GM19035 (cell line): ENCODE results near the gene LILRA6.
"Not testable (repeated sequence)": the region's sequence is repeated elsewhere in the genome, so short reads cannot be mapped to it uniquely, and the experiment has no call there.

Experiments used
- ATAC-seq: cut with Tn5 transposase; IDR thresholded peaks from one replicate; pipeline ENCODE4 v1.9.1; 2021; ENCODE audit not compliant: unreplicated experiment

Gene LILRA6

DNA sequence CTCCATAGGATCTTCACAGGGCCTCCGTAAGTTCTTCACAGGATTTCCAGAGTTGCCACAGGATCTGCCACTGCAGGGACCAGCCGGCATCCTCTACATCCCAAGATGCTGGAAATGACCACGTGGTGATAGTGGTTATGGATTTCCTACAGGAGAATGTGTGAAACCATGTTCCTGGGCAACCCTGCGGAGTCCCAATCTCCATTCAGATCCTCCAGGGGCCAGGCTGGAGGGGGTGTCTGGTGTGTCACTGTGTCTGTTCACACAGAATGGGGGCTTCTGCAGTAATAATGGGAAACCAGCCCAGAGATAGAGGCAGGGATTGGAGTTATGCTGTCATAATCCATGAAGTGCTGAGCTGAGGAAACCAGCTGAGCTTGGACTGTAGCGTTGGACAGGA, 8.6 kb downstream of the LILRA6 start:
- ATAC-seq = no peak

- ATAC-seq = peak; percentile 59
These were observed 11.3 kb downstream of the LILRA6 start for GRCh38 chr19:54231077-54231931.

- ATAC-seq = no peak
These were observed 12.6 kb downstream of the LILRA6 start for GRCh38 chr19:54230031-54230430.

GRCh38 chr19:54229146-54229545, 13.4 kb downstream of the LILRA6 start:
- ATAC-seq = no peak

GRCh38 chr19:54224619-54225018, 18.0 kb downstream of the LILRA6 start:
- not testable (repeated sequence) for ATAC-seq

DNA sequence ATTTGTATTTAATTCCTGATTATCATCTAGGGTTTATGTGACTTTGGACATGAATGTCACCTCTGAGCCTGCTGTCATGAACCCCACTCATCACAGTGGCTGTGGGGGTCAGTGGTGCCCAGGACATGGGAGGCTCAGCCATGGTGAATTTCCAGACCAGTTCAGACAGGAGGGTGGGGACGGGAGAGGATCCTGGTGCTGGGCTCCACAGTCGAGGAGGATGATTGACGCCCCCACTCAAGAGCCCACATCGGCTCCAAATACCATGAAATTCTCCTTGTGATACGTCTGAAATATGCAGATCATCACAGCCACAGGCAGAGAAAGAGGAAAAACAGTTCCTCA, 18.7 kb downstream of the LILRA6 start:
- ATAC-seq = not testable (repeated sequence)

GRCh38 chr19:54223277-54223936, 19.2 kb downstream of the LILRA6 start:
- not testable (repeated sequence) for ATAC-seq

DNA sequence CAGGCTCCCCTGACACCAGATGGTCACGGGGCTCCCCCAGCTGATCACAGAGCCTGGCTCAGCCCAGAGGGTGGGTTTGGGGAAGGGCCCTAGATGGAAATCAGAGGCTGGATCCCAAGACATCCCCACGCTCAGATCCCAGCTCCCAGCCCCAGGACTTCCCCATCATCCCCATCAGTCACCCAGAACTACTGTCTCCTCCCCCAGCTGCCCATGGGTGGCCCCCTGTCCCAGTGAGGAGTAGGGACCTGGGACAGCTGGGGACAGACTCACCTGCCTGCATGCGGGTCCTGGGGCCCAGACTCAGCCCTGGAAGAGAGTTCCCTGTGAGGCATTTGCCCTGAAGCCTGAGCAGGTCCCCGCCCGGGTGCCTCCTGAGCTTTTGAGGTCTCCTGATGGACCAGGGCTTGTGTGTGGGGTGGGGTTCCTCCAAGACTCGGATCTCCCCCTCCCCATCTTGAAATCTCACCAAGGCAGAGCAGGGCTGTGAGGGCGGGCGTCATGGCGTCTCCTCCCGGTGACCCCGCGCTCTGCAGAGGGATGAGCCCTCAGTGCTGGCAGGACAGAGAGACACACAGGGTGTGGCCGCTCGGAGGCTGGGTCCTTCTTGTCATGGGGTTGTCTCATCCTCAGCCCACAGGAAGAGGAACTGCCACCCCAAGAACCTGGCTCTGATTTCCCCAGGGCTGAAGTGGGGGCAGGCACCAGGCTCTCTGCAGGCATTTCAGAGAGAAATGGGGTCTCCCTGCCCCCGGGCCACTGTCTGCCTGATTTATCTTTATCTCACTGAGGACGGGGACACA, 19.9 kb downstream of the LILRA6 start, which contains the start of gene LILRB3:
Gene LILRB3, minus strand, starts transcription at position 534 of the 803 bp plus-strand sequence. Its CDS starts 31 bp downstream, at position 503.
- ATAC-seq = not testable (repeated sequence)

DNA sequence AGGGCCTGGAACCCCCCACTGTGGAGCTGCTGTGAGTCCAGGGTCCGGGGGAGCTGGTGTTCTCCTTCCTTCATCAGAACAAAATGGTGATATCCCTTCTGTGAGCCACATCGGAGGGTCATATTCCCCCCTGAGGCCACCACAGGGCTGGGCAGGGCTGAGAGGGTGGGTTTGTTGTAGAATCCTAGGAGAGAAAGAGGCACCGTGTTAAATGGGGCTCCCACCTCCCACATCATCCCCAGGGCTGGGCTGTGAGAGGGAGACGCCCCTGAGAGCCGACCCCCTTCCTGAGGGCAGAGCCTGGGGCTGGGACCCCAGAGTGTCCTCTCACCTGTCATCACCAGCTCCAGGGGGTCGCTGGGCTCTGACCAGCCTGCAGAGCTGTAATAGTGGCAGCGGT, 20.6 kb downstream of the LILRA6 start:
- ATAC-seq = not testable (repeated sequence)

DNA sequence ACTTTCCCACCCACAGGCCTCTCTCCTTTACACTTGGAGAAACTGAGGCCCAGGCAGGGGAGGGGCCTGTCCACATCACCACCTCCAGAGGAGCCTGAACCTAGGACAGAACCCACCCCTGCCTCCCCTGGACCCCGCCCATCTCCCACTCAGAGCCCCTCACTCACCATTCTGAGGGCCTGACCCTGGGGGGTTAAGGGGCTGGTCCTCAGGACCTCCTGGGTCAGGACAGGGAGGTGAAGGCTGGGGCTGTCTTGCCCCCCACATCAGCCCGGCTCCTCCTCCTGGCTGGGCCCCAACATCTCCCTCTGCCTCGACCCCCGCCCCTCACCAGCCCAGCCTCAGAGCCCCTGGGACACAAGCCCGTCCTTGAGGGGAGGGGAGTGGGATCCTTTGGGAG, 22.9 kb downstream of the LILRA6 start:
- not testable (repeated sequence) for ATAC-seq

DNA sequence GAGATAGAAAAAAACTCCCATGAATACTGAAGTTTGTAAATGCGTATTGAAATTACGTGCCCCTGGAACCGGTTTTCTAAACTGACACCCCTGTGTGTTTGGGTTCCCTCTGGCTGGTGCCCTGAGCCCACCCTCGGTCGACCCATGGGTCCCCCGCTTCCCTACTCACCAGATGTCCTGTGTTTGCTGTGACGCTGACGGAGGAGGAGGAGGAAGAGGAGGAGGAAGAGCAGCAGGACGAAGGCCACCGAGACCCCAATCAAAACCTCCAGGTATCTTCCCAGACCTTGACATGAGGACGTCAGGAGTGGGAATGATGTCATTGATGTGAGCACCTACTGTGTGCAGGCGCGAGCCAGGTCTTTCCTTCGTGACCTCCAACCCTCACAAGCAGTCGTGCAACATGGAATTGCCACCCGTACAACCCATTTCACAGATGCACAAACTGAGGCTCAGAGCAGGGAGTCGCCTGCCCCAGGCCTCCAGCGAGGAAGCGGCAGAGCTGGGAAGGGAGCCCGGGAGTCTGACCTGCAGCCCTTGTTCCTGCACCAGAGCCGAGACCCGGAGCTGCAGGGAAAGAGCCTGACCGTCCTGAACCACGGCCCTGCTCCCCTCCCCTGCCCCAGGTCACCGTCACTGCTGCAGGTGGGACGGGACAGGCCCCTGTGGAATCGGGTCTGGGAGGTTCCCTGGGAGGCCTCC, 23.5 kb downstream of the LILRA6 start:
- ATAC-seq = no peak

DNA sequence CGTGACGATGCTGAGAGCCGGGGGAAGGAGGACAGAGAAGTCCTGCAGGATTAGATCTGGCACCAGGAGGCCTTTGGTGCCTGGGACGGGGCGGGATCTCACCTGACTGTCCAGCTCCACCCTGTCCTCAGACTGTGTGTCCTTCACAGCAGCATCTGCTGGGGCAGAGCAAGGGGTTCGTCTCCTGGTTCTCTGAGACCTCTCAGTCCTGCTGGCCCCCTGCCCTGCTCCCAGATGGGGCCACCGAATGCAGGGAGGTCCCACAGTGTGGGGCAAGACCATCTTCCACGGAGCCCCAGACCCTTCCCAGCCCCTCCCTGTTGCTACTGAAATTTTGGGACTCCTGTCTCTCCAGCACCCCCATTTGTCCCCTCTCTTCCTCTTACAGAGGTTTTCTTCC, 24.3 kb downstream of the LILRA6 start:
- no peak for ATAC-seq

GRCh38 chr19:54217517-54218247, 24.9 kb downstream of the LILRA6 start:
- ATAC-seq = not testable (repeated sequence)

GRCh38 chr19:54216869-54217268, 25.7 kb downstream of the LILRA6 start:
- ATAC-seq = no peak

GRCh38 chr19:54214734-54215133, 27.9 kb downstream of the LILRA6 start:
- ATAC-seq = not testable (repeated sequence)

GRCh38 chr19:54214217-54214616, 28.4 kb downstream of the LILRA6 start:
- not testable (repeated sequence) for ATAC-seq

GRCh38 chr19:54211235-54211634, 31.4 kb downstream of the LILRA6 start:
- ATAC-seq = no peak

DNA sequence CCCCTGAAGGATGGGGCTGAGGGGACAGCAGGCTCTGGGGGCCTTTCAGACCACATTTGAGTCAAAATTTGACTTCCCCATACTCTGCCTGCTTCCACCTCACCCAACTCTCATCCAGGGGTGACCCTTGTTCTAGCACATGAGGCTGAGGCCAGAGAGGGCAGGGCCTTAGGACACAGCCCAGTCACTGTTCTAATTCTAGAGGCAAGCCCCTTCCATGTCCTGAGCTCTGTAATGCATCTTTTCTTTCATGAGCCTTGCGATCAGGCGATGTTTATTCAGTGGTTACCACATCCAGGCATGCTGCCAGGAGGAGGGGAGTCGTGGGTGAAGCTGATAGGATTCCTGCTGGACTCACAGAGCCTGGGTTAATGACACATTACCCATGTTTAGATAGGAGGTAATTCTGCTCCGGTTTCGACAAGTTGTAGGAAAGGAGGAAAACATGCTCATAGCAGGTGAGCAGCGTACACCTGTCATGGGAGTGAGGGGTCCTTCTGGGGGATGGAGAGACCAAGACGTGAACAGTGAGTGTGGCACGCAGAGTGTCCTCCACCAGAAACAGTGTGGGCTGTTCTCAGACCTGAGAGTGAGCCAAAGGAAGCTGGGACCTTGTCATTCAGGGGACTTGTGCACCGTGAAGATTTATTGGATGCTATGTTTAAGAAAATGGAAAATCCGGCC, 32.6 kb downstream of the LILRA6 start:
- no peak for ATAC-seq

- ATAC-seq = no peak
These were observed 33.4 kb downstream of the LILRA6 start for GRCh38 chr19:54209058-54209810.
